Measurements from ENCODE around the gene OSR1. TPM values are rescaled to one million over a fixed set of nuclear protein-coding genes. Genes with fewer than 3 reads are reported as not detected.

Gene OSR1
- total RNA-seq, 1 experiment from 2014 or later = 1.5 TPM

DNA sequence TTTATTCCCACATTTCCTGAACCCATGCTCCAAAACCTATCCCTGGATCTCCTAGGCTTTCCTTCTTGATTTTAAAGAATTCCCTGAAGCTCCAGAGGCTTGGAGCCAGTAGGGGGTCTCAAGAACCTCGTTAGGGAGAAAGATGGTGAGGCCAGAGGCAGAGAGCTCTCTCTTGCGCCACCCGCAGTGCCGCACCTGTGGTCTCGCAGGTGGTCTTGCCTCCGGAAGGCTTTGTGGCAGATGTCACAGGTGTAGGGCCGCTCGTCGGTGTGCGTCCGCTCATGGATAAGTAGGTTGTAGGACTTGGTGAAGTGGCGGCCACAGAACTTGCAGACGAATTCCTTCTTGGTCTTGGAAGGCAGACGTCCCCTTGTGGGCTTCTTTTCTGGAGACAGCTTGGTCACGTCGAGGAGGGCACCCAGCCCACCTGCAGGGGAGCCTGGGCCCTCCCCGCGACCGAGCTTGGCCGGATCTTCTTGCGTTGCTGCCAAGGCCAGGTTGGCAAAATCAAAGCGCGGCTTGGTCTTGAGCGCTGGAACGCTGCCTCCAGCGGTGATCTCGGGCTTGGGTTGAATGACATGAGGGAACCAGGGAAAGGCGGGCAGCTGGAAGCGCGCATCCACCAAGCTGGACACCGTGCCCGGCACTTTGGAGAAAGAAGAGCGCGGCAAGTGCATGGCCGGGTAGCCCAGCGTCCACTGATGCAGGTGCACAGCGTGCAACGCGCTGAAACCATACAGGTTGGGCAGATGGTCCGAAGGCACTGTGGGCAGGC is 5.3 kb downstream of the OSR1 start:
- no peak overlapping the region for H3K27ac ChIP-seq
- no peaks in the 10 kb centered on the region for H3K9me3 ChIP-seq (replicated peaks)
- H3K27me3 ChIP-seq = no peaks in the 10 kb centered on the region
- no peak for DNase-seq
- H3K36me3 ChIP-seq = no peaks in the 10 kb centered on the region
- no peak overlapping the region for H3K4me3 ChIP-seq
- no peaks in the 10 kb centered on the region for H3K4me1 ChIP-seq

DNA sequence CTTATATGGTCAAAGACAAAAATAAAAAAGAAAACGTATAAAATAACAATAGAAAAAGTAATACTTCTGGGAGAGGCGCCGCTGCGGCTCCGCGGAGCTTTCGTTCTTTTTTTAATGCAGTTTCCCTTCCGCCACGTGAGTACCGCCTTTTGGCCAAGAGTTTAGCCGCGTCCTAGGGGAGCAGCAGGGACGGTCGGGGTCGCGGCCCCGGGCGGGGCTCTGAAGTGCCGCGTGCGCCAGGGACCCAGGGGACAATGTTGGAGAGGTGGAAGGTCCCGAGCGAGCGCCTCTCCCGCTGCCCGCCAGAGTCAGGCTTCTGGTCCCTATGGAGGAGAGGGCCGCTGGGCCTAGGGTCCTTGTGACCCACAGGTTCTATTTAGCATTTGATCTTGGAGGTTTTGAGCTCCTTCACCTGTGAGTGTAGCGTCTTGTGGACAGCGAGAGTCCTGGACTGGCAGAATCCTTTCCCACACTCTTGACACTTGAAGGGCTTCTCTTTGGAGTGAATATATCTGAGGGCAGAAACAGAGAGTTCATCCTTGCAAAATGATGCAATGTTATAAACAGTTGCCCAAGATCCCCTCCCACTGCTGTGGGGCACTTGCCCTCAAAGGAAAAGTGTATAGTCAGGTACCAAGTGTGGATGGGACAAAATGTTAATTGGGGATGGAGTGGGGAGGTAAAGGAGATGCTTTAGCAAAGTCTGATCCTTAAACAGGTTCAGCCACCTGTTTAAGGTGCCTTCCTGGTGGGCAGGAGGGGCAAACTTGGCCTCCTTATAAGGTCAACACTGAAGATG is 6.3 kb downstream of the OSR1 start:
- no peaks in the 10 kb centered on the region for H3K27me3 ChIP-seq
- no peaks in the 10 kb centered on the region for H3K4me1 ChIP-seq
- H3K4me3 ChIP-seq = no peak overlapping the region

DNA sequence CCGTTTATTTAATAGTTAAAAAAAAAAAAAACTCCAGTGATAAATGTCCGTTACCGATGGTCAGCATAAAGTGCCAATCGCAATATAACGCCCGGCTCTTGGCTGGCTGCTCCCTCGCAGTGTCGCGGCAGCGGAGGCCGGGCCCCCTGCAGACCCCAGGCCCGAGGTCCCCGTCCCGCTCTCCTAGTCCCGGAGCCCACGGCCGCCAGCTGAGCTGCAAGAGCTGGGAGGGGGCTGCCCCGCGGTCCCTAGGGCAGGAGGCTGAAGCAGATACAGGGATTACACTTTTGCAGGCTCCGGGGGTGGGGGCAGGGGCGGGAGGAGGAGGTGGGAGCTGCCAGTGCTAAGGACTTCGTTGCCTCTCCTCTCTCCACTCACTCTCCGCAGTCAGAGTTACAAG is 6.9 kb downstream of the OSR1 start:
- no peaks in the 10 kb centered on the region for H3K4me1 ChIP-seq
- H3K9me3 ChIP-seq (replicated peaks) = no peaks in the 10 kb centered on the region
- H3K27me3 ChIP-seq = no peaks in the 10 kb centered on the region
- no peak for DNase-seq
- H3K4me3 ChIP-seq = no peak overlapping the region
- no peaks in the 10 kb centered on the region for H3K36me3 ChIP-seq
- no peak overlapping the region for H3K27ac ChIP-seq

More for the DNA sequence above, 6.3 kb downstream of the OSR1 start:
- DNase-seq = no peak
- Histone ChIP-seq H3K9me3 (replicated peaks) (no peaks in the 10 kb centered on the region), H3K36me3 (no peaks in the 10 kb centered on the region), H3K27ac (no peak overlapping the region)

DNA sequence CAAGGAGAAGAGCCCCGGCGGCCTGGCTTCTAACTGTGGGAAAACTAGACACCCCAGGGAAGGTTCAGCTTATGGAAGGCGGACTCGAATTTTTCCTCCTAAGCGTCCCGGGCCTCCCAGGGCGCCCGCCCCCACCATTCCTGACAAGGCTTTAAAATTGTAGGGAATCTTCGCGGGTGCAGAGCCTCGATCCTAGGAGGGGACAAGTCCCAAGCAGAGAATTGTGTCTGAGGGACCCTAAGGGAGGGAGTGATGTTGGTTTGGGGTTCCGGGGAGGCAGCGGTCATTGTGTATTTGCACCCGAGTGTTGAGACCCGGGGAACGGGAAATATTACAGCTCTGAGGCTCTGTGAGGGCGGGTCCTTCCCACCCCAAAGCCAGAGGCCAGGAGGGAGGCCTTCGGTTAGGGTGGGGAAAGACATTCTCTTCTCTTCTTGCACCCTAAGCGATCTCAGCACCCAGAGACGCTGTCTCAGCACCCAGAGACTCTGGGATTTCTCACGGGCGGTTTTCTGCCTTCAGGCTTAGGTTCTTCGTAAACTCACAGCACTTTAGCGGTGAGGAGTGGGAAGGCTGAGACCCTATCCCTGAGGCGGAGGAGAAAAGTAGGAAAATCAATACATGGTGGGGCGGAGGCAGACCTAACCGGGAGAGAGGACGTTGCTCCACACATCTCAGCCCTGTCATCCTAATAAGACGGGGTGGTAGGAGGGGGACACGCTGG is 7.6 kb downstream of the OSR1 start:
- H3K36me3 ChIP-seq = no peaks in the 10 kb centered on the region
- H3K27ac ChIP-seq = no peak overlapping the region
- no peaks in the 10 kb centered on the region for H3K4me1 ChIP-seq
- no peak for DNase-seq
- no peaks in the 10 kb centered on the region for H3K27me3 ChIP-seq
- H3K9me3 ChIP-seq (replicated peaks) = no peaks in the 10 kb centered on the region
- no peak overlapping the region for H3K4me3 ChIP-seq

GRCh38 chr2:19349911-19350677 is 8.3 kb downstream of the OSR1 start:
- H3K4me1 ChIP-seq = no peaks in the 10 kb centered on the region
- DNase-seq = peak in 1 of 2 experiments; percentile 41
- no peaks in the 10 kb centered on the region for H3K27me3 ChIP-seq
- no peaks in the 10 kb centered on the region for H3K36me3 ChIP-seq
- H3K9me3 ChIP-seq (replicated peaks) = no peaks in the 10 kb centered on the region
- no peak overlapping the region for H3K4me3 ChIP-seq
- no peak overlapping the region for H3K27ac ChIP-seq

DNA sequence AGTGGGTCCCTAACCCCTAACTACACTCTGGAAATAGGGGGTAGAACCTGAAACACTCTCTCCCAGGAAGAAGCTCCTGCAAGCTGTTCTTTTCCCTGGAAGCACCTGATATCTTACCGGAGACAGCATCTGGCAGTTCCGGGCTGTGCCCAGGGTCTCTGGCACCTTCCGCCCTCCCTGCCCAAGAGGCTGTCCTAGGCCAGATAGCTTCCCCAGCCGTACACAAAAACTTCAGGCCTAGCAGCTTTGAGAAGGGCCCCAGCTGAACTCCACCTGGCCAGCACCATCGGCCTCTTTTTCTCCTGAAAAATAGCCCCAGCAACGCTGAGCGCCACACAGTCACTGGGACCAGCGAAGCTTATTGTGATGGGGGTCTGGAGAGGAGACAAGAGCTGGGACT is 9.7 kb downstream of the OSR1 start:
- Histone ChIP-seq H3K4me1 (no peaks in the 10 kb centered on the region), H3K9me3 (replicated peaks) (no peaks in the 10 kb centered on the region), H3K27me3 (no peaks in the 10 kb centered on the region), H3K4me3 (peak overlapping the region; percentile 92), H3K27ac (peak overlapping the region; percentile 78; the same call in 1 of the 2 replicates), H3K36me3 (no peaks in the 10 kb centered on the region)
- DNase-seq = no peak

DNA sequence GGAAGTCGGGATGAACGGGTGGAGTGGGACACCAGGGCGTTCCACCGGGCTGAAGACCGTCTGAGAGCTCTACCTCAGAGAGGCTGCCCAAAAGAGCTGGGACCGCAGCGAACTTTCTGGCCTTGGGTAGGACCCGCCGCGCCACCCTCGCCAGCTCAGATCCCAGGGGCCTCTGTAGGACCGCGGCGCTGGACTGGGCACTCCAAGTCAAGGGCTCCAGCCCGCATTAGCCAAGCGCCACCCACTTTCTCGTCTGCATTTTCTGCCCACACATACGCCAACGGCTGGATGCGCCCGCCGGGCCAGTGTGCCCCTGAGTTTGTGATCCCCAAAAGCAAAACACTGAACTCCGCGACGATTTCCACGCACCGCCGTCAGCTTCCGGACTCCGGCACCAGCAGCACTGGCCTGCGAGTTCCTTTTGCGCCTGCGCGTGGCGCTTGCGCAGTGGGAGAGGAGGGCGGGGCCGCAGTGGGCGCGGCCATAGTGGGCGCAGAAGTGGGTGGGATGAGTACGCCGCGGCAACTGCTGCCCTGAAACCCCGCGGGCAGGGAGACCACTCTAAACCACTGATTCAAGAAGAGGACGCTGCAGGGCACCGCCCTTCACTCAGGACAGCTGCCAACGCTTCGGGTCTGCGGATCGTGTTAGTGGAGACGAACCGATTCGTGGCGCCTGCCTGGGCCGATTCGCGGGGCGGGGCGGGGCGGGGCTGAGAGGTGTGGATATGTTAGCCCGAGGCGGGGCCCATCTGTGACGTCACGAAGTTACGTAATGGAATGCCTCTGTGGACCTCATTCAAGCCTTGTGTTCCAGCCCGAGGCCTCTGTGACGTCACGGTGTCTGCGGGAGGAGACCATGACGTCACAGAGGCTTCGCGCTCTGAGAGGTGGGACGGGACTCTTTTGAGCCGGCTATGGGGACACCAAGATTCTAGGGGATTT is 10.5 kb downstream of the OSR1 start:
- H3K36me3 ChIP-seq = no peaks in the 10 kb centered on the region
- H3K4me3 ChIP-seq = peak overlapping the region; percentile 92
- peak; percentile 98 to 99 for DNase-seq
- no peaks in the 10 kb centered on the region for H3K9me3 ChIP-seq (replicated peaks)
- peak overlapping the region; percentile 78 for H3K27ac ChIP-seq
- H3K27me3 ChIP-seq = no peaks in the 10 kb centered on the region
- no peaks in the 10 kb centered on the region for H3K4me1 ChIP-seq

DNA sequence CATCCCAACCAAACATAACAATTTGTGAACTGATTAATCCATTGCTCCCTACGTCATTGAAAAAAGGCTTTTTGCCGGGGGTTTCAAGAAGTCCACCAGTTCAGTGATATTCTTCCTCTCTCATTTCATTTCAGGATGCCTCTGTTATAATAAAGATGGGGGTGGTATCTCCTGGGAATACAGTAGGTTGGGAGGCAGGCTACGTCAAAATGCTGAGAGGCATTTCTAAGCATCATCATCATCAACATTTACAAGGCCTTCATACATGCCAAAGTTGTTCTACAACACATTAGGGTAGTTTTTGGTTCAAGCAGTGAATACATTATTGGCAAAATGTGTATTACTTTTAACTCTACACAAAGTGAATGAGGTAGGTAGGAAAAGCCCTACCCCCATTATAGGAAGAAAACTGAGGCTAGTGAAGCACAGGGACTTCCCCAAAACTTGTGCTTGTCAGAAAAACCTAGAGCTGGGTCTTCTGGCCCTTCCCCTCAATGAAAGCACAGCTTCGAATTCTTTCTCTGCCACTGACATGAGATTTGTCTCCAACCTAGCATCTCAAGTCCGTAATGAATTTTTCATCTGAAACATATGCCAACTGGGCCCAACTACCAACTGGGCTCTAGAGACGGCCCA is 11.3 kb downstream of the OSR1 start:
- H3K9me3 ChIP-seq (replicated peaks) = no peaks in the 10 kb centered on the region
- H3K36me3 ChIP-seq = no peaks in the 10 kb centered on the region
- no peak for DNase-seq
- H3K4me3 ChIP-seq = peak overlapping the region; percentile 92
- no peaks in the 10 kb centered on the region for H3K27me3 ChIP-seq
- H3K4me1 ChIP-seq = no peaks in the 10 kb centered on the region
- H3K27ac ChIP-seq = peak overlapping the region; percentile 78

- Histone ChIP-seq H3K27ac (no peak overlapping the region), H3K4me1 (no peaks in the 10 kb centered on the region), H3K27me3 (no peaks in the 10 kb centered on the region), H3K36me3 (no peaks in the 10 kb centered on the region), H3K4me3 (no peak overlapping the region), H3K9me3 (replicated peaks) (no peaks in the 10 kb centered on the region)
- no peak for DNase-seq
Observed at GRCh38 chr2:19337742-19338141, 20.7 kb downstream of the OSR1 start.

DNA sequence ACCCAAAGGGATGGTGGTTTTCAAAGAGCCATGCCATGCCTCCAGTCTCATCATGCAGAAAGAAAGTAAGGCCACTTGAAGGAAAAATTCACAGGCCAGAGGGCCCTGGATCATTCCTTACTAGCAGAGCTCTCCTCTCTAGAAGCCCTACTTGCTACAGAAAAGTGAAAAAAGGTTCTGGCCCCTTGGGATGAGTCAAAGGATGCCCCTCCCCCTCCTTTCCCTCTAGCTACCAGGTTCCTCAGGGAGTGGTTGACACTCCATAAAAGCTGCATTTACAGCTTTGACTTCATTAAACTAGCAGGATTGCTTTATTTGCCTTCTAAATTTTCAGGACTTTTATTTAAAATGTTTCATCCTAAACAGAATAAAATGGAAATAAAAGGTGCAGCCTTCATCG is 21.2 kb downstream of the OSR1 start:
- Histone ChIP-seq H3K9me3 (replicated peaks) (no peaks in the 10 kb centered on the region), H3K27ac (no peak overlapping the region), H3K4me1 (no peaks in the 10 kb centered on the region), H3K4me3 (no peak overlapping the region), H3K36me3 (no peaks in the 10 kb centered on the region), H3K27me3 (no peaks in the 10 kb centered on the region)
- no peak for DNase-seq

DNA sequence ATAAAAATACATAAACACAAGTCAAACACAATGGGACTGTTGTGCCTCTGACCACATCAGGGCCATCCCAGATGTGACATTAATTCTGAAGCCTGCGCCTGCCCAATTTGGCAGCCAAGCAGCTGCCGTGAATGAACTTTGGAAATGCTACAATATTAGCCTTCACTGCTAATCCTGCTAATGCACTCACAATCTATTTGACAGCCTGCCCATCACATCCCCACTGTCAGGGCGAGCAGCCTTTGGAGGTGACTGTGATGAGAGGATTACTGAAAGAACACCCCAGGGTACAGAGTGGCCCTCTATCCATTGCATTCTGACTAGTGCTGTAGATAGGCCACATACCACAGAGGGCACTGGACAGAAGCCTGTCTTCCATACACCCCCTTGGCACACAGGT is 21.6 kb downstream of the OSR1 start:
- no peaks in the 10 kb centered on the region for H3K36me3 ChIP-seq
- no peak overlapping the region for H3K4me3 ChIP-seq
- H3K27ac ChIP-seq = no peak overlapping the region
- no peaks in the 10 kb centered on the region for H3K4me1 ChIP-seq
- no peaks in the 10 kb centered on the region for H3K9me3 ChIP-seq (replicated peaks)
- DNase-seq = no peak
- no peaks in the 10 kb centered on the region for H3K27me3 ChIP-seq

DNA sequence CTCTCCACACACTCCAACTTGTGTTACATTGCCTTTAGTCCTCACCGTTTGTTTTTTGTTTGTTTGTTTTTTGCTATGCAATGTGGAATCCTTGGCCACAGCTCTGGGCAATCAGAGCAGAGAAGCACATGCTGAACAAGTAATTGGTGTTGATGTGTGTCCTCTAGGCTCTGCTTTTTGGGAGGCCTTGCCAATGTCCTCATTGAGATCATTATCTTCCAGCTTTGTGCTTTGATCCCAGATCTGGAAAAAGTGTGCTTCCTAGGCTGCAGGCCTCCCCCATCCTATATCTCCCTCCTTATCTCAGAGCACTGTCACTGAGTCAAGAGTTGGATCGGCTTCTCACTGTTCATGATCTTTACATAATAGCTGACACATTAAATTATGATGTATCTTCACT is 25.9 kb downstream of the OSR1 start:
- H3K36me3 ChIP-seq = no peaks in the 10 kb centered on the region
- H3K27ac ChIP-seq = no peak overlapping the region
- no peak for DNase-seq
- H3K4me3 ChIP-seq = no peak overlapping the region
- H3K9me3 ChIP-seq (replicated peaks) = no peaks in the 10 kb centered on the region
- no peaks in the 10 kb centered on the region for H3K4me1 ChIP-seq
- H3K27me3 ChIP-seq = no peaks in the 10 kb centered on the region

DNA sequence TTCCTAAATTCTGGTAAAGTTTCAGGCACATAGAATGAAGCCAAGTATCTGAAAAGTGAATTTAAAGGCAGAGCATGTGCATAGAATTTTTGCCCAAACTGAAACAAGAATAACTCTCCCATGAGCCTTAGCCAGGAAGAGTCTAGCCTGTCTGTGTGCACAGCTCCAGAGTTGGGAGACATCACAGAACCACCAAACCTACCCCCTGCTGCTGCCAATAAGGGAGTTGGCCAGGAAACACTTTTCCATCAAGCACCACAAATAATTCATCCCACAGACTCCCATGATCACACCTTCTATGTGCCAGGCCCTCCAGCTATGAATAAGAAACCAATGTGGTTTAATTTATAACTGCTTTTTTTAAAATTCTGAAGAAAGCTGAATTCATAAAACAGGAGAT is 27.0 kb downstream of the OSR1 start:
- Histone ChIP-seq H3K27ac (no peak overlapping the region), H3K4me1 (no peaks in the 10 kb centered on the region), H3K9me3 (replicated peaks) (no peaks in the 10 kb centered on the region), H3K4me3 (no peak overlapping the region), H3K36me3 (no peaks in the 10 kb centered on the region), H3K27me3 (no peaks in the 10 kb centered on the region)
- DNase-seq = no peak
